ENCODE data around the gene CLSTN1.
A peak's percentile ranks its signal among the peaks of the same experiment; 100 is the strongest.

Gene CLSTN1

GRCh38 chr1:9850442-9851162, 26.8 kb upstream of the CLSTN1 start:
- DNase-seq (ENCODE audit: low spot score) = no peak

GRCh38 chr1:9849691-9850441, 26.1 kb upstream of the CLSTN1 start:
- no peak for DNase-seq (ENCODE audit: low spot score)

- no peak for DNase-seq (ENCODE audit: low spot score)
Observed at GRCh38 chr1:9848022-9848421, 24.3 kb upstream of the CLSTN1 start.

GRCh38 chr1:9847269-9847668, 23.5 kb upstream of the CLSTN1 start:
- DNase-seq (ENCODE audit: low spot score) = no peak

- no peak for DNase-seq (ENCODE audit: low spot score)
Observed at GRCh38 chr1:9846611-9847171, 22.9 kb upstream of the CLSTN1 start.

DNA sequence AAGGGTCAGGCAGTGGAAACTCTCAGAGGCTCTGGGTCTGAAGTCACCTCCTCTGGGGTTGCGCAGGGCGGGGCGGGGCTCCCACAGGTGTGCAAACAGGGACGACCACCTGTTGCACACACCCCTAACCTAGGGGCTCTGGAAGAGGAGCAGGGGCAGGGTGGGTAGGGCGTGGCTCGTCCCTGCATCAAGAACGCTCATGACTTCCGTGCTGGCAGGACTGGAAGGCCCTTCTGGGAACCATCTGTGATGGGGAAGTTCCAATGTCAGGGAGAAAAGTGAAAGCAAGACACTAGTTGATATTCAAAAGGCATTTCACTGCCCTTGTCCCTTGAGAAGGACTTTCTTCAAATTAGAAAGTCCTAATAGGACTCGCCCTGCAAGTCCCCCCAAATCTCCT, 22.1 kb upstream of the CLSTN1 start:
- no peak for DNase-seq (ENCODE audit: low spot score)

GRCh38 chr1:9844756-9845155, 21.0 kb upstream of the CLSTN1 start:
- no peak for DNase-seq (ENCODE audit: low spot score)

GRCh38 chr1:9844106-9844505, 20.3 kb upstream of the CLSTN1 start:
- no peak for DNase-seq (ENCODE audit: low spot score)

DNA sequence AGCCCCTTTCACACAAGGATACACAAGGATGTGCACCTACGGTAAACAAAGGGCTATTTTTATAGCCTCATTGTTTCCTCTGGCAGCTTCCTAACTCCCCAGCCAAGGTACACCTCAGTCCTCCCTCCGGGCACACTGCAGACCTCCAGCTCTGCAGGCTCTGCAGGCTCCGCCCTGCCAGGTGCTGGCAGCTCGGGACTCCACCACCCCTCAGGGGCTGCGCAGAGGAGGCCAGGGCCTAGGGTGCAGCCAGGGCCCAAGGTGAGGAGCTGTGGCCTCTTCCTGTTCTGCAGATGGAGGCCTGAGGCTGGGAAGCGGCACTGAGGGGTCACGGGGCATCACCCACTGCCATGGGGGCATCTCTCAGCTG, 19.8 kb upstream of the CLSTN1 start:
- no peak for DNase-seq (ENCODE audit: low spot score)

GRCh38 chr1:9842781-9843575, 19.2 kb upstream of the CLSTN1 start:
- no peak for DNase-seq (ENCODE audit: low spot score)

DNA sequence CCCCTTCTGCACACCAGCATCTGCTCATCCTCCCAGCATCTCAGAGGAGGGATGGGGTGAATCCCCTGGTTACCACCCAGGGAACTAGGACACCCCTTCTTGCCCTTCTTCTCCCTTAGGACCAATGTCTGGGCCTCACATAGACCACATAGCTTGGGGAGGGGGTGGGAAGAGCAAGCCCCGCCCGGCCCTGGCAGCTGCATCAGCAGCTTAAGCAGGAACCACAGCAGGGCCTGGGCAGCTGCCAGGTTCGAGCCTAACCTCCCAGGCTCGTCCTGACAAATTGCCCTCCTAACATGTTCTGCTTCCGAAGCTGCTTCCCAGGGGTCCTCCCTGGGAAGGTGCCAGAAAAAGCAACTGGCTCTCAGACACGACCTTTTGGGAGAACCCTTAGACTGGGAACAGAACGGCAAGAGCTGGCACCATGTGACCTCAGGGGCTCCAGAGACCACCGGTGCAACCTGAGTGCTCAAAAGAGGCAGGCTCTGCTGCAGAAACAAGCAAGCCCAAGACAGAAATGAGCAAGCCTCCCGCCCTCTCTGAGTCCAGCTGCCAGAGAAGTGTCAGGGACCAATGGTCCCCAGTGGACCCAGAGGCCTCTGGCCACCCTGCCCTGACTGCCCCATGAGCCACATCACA, 18.4 kb upstream of the CLSTN1 start:
- no peak for DNase-seq (ENCODE audit: low spot score)

GRCh38 chr1:9841460-9841859, 17.7 kb upstream of the CLSTN1 start:
- DNase-seq (ENCODE audit: low spot score) = no peak

GRCh38 chr1:9840176-9840575, 16.4 kb upstream of the CLSTN1 start:
- DNase-seq (ENCODE audit: low spot score) = no peak

DNA sequence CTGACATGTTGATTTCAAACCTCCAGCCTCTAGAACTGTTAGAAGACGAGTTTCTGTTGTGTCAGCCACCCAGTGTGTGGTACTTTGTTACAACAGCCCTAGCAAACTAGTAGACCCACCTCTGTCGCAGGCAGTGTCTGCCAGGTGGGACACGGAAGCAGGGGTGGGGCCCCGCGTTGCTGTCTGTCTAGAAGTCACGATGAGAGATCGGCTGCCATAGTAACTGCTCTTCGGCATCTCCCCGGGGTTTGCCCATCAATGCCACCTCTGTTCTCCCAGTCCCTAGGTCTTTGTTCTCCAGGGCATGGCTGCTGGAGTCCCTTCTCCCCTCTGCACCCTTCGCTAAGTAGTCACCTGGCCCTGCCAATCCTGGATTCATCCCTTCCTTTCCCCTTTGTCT, 15.2 kb upstream of the CLSTN1 start:
- peak; percentile 43 for DNase-seq (ENCODE audit: low spot score)

DNA sequence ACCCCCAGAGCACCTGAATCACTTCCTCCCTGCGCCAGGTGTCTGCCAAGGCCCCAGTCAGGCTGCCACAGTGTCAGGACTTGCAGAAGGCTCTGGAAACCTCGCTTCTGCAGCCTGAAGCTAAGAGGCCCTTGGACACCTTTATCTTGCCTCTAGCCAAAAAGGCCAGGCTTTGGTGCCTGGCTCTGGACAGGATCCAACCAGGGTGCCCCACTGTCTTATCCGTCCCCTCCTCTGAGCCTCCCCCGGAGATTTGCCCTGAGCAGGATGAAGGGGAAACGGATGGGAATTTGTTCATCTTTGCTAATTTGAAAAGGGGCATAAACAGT, 12.8 kb upstream of the CLSTN1 start:
- no peak for DNase-seq (ENCODE audit: low spot score)

DNA sequence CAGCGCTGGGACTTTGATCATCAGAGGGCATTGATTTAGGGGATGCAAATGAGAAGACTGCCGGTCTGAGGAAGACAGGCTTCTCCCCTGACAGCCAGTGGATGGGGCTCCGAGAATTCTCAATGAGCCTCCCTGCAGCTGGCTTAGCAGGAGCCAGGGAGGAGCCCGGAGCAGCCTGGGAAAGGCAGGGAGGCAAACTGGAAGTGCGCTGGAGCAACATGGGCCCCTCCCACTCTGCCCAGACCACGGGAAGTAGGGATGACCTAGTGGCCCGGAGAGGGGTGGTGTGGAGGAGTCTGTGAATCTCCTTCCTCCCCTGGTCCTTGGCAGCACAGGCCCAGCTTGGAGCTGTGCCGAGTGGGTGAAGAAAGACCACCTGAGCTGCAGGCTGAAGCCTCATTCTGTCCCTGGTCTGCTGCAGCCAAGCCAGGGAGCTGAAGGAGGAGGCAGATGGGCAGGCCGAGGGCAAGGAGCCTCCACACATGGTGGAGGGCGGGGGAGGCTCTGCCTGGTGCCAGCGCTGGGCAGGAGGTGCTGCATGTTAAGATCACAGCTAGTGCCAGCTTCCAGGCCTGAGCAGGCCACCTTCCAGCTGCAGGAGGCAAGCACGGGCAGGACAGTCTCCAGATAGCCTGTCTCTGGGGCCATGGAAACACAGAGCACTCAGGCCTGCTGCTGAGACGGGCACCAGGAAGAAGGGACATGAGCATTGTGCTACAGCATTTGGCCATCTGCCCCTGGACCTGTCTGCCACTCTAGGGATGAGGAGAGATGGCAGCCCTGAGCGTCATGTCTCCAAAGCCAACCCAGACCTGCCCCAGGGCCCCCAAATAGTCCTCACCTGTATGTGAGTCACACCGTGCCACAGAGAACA, 12.2 kb upstream of the CLSTN1 start:
- DNase-seq (ENCODE audit: low spot score) = no peak

DNA sequence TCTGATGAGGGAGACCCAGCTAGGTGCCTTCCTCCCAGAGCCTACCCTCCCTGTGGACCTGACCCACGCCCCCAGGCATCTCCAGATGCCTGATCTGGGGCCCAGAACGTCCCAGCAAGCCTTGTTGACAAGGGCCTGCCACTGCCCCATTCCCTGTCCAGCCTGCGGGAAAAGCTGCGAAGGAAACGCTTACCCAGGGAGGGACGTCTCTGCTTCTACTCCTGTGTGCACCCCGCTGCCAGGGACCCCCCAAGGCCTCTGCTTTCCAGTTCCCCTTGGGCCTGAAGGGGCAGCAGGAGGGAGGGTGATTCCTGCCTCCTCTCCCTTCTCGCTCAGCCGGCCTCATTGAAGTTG, 11.6 kb upstream of the CLSTN1 start:
- no peak for DNase-seq (ENCODE audit: low spot score)

DNA sequence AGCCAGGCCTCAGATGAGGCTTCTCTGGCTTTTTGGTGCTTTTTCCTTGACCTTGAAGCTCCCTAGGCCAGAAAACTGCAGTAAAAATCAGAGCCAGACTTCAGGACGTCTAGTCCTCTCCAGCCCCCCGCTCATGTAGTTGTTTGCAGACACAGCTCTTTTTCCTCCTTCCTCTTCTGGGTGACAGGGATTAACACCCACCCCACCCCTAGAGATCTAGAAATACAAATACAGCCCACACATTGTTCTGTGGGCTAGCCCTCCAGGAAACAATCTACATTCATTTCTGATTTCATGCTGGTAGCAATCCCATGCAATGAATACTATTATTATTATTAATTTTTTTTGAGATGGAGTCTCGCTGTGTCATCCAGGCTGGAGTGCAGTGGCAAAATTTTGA, 9.9 kb upstream of the CLSTN1 start:
- no peak for DNase-seq (ENCODE audit: low spot score)

- no peak for DNase-seq (ENCODE audit: low spot score)
Observed at GRCh38 chr1:9827558-9828185, 3.9 kb upstream of the CLSTN1 start.

DNA sequence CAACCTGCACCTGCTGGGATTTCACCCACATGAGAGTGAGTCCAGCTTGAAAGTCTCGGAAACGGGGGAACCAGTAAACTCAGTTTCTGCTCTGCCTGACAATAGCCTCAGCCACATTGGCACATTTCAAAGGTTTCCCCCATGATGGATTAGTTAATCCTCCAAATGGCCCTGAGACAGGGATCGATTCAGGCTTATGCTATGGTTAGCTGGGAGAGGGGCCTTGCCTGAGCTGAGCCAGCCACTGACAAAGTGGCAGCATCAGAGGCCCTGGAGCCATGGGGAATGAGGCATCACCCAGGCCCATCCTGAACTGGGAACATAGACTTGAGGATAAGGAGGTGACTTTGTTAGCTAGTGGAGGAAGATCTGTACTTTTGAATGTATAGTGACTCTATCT, 2.9 kb upstream of the CLSTN1 start:
- DNase-seq (ENCODE audit: low spot score) = no peak

- DNase-seq (ENCODE audit: low spot score) = no peak
Observed at GRCh38 chr1:9826087-9826486, 2.3 kb upstream of the CLSTN1 start.
